Stimulated activated CD4-positive, alpha-beta T cell treated with anti-CD3 and anti-CD28 coated beads, Interleukin-4, amount 100 ng/mL, for 1 hour (primary cell): Measurements from ENCODE around the gene ADAT3.

Source experiments
- DNase-seq: peaks from one replicate; pipeline ENCODE4 v3.0.0-alpha.2; 2020

Gene ADAT3

DNA sequence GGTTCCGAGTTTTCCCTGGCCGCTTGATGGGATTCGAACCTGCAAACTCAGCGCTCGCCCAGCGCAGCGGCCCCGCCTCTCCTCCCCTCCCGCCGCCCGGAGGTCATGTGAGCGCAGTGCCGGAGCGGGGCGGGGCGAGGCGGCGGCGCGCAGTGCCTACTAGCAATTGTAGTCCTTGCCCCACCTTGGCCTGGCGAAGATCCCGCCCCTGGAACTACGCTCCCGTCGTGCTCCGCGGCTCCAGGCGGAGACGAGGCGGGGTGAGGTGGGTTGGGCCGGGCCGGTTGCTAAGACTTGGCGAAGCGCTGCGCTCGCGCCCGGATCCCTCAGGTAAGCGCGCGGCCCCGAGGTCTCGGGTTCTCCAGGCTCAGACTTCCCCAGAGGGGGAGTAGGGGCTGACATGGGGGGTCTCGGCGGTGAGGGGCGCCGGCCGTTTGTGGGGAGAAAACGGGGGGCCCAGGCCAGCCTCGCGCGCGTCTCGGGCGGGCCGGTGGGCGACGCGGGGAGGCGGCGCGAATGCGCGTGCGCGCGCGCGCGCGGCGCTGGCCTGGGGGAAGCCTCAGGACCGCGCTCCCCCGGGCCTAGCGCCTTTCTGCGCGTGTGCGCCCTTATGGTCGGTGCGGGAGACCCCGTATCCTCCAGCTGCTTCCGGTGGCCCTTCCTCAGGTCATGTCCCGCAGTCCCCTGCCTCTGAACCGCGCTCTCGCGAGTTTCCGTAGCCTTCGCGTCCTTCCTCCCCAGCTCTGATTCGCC is at the start of gene ADAT3, which contains the start of gene SCAMP4:
Gene ADAT3 (plus strand): TSS at position 290 of the 753 bp plus-strand sequence. CDS start 6,649 bp downstream, outside the sequence.
Gene SCAMP4 (plus strand): TSS at position 290 of the 753 bp plus-strand sequence. CDS start 9,621 bp downstream, outside the sequence.
- DNase-seq = peak; percentile 99

DNA sequence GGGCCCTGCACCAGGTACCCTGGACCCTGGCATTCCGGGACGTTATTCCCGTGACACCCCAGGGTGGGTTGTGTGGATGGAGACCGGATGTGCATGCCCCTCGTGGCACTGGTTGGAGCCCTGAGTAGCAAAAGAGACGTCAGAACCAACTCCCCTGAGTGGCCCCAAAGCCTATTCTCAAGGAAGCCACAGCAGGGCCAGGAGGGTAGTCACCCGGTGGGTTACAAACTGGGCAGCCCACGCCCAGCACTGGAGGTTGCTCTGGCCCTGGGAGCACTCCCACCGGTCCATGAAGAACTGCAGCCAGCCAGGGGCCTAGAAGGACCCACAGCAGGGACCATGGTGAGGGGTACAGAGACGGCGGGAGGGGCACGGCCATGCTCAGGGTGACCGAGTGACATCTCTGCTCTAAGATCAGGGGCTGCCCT is 49.4 kb upstream of the ADAT3 start:
- DNase-seq = no peak

DNA sequence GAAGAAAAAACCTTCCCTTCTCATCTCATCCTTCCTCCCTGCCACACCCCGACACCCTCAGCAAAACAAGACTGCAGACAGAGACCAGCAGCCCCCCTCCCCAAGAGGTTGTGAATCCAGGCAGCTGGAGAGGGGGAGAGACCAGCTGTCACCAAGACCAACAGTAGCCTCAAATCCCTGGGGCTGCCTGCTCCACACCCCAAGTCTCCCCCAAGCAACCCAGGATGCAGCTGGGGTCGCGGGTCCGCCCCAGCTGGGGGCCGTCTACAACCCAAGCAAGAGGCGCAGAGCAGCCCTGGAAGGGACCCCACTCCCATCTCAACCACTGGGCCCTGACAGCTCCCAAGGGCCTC is 48.9 kb upstream of the ADAT3 start:
- DNase-seq = no peak

DNA sequence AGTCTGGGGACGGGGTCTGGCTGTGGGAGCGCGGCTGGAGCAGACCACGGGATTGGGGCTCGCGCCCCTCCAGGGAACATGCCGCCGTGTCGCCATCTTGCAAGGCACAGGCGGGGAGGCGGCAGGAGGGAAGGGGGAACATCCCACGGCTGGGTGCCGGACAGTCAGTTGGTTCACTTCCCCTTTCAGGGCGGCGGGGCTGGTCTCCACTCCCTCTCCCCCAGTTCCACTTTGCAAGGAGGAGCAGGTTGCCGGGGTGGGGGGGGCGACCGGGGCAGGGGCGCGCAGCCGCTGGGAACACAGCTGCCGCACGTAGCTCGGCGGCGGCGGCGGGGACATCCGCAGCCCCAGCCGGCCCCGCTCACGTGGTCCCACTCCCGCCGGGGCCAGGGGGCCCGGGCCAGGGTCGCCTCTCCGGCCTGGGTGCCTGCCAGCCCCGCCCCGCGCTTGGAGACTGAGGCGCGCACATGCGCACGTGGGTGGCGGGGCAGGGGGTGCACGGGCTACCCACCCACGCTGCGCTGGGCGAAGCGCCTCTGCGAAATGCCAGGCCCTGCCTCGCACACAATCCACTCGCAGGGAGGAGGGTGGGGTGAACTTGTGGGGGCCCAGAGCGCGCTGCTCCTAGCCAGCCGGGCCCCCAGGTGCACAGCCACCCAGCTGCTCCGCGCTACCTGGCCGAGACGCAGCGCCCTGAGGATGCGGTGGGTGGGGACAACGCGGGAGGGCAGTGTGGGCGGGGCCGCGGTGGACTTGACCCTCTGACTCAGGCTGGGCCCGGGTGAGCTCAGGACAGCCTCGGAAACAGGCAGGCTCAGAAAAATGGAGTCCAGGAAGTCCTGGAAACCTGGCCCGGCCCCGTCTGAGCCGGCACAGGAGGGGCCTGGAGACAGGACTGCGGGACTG is 48.2 kb upstream of the ADAT3 start:
- peak; percentile 61 for DNase-seq

DNA sequence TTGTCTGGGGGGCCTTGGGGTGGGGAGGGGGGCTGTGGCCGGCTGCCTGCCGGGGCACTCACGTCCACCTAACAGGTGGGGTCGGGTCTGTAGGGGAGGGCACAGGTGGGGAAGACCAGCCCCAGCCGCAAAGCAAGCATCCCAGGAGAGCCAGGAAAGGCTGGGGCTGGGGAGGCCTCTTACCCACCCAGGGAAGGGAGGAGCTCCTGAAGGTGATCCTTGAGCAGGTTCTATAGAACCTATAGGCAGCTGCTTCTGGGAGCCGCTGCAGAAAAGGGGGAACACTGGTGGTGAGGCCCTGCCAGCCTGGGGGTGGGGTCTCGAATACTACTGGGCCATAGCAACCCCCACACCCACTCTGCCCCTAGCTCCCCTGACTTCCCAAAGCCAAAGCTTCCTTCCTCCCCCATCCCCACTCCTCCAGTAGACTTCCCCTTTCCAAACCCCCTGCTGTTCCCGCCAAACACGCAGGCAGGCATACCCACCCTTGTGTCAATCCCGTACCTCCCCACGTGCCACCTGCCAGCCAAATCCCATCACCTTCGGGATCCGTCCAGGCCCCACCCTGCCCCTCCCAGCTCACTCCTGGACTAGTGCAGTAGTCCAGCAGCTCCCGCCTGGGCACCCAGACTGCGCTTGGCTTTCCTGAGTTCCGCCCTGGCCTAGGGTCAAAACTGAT is 47.4 kb upstream of the ADAT3 start:
- no peak for DNase-seq

DNA sequence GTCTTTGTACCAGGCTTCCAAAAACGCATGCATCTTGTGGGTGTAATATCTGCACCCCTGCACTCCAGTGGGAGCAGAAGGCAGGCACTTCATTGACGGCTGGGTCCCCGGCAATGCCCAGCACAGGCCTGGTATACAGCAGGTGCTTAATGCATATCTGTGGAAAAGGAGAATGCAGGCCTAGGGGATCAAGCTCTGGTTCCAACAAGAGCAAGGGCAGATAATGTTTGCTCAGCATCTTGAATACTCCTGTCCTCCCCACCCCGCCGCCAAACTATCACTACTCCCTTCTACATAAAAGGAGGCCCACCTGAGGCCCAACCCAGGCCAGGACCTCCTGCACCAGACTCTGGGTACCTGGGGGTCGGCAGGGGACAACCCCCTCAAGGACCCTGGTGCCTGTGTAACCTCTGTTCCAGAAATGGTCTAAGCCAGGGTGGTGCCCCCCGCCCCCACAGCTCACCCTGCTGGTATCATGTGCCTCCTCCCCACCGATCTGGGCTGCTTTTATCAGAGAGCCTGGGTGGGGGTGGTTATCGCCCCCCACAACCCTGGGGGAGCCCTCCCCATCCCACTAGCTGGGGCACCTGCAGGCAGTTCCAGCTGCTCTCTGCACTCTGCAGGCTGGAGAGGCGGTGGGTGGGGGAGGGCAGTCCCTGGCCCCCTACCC is 46.7 kb upstream of the ADAT3 start:
- DNase-seq = no peak

DNA sequence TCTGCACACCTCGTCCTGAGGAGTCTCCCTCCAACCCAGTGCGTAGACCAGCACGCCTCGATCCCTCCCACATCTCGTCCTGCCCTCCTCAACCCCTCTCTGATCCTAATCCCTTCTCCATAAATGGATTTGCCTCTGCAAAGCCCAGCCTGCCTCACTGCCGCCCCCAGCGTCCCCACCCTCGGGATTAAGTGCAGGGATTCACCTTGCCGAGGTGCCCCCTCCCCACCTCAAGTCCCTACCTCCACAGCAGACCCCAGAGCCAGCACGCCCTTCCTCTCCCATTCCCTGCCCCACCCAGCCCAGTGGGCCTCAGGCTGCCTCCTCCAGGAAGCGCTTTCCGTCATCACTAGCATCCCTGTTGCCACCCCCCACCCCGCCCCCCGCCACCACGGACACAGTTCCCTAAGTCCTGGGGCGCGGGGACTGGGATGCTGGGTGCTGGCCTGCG is 45.8 kb upstream of the ADAT3 start:
- DNase-seq = no peak

DNA sequence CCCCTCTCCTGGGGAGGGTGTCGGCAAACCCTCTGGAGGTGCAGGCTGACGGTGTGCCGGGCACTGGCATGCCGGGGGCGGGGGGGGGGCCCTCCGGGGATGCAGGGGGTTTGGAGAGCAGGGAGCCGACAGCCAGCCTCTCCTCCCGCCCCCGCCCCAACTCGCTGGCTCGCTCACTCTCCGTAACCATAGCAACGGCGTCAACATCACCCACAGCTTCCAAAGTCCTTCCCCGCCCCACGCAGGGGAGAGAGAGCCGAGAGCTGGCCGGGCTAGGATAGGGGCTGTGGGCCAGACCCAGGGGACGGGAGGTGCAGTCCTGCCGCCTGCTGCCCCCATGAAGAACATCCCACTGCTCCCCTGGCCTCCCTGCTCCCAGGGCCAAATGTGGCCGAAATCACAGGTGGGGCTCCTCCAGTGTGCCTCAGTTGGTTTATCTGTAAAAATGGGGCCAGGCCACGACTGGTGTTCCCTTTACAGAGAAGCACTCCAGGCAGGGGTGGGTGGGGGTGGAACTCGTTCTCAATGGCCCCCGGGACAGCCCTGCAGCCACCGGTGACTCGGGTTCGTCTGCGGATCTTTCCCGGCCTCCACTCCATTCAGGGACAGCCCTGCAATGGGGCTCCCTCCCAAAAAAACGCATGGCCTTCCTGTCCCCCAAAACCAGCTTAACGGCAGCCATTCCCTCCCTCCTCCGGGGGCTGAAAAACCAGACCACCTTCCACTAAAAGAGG is 45.0 kb upstream of the ADAT3 start:
- peak; percentile 50 for DNase-seq

DNA sequence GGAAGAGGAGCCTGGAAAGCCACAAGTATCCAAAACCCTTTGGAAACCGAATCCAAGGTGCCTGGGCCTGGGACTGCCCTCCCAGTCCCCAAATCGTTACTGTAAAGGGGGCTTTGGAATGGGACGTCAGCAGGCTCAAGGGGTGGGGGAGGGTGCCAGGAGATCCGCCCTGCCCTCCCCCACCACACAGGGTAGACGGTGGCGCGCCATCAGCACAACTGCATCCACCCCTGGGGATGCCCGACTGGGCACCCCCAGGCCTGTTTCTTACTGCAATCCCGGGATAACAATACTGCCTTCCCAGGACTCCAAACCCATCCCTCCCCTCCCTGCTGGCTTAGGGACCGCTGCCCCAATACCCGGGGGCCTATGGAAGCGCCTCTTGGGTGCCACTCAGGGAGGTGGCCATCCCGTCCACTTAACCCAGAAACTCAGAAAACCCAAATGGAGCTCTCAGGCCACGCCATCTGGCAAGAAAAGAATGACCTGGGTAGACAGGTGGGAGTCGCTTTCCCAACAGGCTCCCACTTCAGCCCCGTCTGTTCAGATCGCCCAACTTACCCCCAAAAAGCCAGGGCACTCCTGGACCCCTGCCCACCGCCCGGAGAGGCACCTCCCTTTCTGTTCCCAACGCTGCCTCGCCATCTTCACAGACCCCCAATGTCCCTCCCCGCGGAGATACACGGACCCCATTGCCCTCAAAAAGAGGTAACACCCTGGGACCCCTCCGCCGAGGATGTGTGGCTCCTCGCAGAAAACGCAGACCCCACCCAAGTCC is 44.2 kb upstream of the ADAT3 start:
- DNase-seq = no peak

DNA sequence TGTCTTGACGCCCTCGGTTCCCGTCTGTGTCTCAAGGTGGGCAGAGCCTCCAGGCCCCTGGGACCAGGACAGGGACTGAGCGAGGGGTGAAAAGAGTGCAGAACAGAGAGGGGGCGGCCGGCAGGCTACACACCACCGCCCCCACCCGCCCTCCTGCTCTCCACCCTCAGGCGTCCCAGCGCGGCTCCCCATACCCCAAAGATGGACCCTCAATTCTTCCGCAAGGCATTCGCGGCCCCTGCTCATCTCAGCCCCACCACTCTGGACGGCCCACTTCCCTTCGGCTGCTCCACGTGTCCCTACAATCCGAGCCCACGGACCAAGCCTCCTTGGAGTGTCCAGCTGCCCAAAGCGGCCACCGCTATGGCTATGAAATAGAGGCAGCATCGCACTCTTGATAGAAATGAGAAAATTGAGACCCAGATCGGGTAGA is 43.6 kb upstream of the ADAT3 start:
- DNase-seq = no peak

DNA sequence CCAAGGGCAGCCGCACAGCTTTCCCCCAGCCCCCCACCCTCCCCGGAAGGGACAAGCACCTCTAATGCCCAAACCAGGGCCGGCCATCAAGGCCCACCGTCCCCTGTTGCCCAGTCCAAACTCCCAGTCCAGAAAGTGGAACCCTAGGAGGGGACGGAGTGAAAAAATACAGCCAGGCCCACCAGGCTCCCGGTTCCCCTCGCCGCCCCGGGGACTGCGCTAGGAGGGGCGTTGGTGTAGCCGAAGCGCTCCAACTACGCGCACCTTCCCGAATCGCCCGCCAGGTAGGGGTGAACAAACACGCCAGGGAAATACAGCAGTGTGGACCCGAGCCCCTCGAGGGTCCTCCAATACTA is 43.2 kb upstream of the ADAT3 start:
- no peak for DNase-seq

DNA sequence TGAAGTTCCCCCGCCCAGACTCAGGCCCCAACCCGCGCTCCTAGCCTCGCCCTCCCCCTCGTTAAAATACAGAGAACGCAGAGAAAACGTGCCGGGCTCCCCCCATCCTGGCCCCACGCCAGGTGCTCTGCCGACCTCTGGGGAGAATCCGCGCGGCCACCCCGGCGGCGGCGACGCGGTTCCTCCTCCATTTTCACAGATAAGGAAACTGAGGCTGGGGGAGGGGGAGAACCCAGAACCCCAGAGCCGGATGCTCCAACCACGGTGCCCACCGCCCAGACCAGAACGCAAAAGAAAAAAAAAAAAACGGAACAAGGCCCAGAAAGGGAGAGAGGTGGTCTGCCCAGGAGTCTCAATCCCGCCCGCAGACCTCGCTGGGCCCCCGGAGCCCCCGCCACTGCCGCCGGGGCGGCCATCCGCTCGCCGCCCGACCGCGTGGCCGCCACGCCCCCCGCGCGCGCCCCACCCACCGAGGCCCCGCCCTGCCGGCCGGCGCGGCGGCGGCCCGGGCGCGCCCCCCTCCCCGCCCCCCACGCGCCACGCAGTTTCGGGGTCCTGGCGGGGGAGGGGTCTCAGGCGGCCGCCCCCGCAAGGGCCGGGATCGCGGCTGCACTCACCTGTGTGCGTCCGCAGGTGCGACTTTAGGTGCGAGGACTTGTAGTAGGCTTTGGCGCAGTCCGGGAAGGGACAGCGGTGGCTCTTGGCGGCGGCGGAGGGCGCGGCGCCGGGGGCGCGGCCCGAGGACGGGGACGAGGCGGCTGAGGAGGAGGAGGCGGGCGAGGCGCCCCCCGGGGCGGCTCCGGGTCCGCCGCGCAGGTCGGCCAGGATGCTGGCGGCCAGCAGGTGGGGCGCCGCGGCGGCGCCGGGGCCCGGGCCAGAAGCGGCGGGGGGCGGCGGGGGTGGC is 42.5 kb upstream of the ADAT3 start:
- peak; percentile 70 for DNase-seq

DNA sequence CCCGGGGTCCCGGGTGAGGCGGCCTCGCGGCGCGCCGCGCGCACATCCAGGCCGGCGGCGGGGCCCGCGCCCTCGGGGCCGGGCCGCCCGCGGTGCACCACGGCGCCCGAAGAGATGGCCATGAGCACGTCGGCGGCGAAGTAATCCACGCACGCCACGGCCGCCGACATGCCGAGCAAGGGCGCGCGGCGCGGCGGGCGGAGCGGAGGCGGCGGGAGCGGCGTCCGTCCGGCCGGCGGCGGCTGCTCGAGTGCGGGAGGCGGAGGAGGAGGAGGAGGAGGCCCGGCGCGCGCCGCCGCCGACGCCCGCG is 41.9 kb upstream of the ADAT3 start, which contains the start of gene KLF16:
Gene KLF16 (minus strand): TSS at position 252 of the 310 bp plus-strand sequence. CDS start 82 bp downstream, at position 170.
- no peak for DNase-seq

DNA sequence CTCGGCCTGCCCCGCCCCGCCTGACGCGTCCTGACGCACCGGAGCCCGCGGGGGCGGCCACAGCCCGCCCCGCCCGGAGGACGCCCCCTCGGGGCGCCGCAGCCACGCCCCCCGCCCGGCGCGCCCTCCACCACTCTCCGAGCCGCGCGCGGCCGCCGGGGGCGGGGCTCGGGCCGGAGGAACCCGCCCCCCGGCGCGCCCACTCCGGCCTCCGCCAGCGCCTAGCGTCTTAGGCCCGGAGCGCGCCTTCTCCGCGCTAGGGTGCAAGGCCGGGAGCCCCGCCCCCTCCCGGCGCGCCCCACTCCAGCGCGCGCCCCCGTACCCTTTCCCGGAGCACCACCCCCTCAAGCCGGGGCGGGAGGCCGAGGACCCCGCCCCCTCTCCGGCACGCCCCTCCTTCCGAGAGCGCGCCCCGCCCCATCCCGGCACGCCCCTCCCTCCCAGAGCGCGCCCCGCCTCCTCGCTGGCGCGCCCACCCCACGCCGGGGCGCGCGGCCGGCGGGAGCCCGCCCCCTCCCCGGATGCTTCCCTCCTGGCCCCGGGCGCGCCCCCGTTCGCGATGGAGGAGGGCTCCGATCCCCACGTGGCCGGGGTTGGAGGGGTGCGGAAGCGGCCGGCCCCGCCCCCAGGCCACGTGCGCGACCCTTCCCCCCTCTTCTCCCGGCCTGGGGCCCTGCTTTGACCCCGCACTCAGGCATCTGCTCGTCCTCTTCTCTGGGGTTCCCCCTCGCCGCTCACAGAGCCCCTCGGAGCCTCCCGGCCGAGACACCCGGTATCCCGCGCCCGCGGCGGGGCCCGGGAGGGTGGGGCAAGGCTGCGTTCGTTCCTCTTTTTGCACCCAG is 41.3 kb upstream of the ADAT3 start:
- DNase-seq = peak; percentile 94

DNA sequence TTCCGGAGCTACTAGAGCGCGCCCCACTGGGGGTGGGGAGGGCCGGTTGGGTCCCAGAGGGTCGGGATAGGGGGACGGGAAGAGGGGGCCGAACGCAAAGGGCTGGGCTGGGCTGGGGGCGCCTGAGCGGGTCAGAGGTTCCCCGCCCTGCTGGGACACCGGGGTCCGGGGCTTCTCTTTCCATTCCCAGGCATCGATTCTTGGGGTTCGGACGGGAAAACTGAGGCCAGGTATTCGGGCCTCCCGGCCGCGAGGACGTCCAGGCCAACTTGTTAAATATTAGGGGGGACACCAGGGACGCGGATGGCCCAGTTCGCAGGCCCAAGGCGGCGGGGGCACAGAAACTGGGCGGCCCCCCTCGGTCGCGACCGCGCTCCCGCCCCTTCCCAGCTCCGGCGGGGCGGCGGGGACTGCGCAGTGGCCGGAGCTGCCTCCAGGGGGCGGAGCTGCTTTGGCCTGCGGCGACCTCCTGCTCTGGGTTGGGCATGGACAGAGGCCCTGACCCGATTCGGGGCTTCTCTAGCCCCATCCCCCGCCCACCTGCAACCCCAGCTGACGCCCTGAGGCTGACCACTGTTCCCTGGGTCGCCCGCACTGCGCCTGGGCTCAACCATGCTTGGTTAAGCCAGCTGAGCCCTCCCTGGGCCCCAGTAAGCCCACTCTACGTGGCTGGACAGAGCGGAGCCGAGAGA is 40.6 kb upstream of the ADAT3 start:
- peak; percentile 67 for DNase-seq

DNA sequence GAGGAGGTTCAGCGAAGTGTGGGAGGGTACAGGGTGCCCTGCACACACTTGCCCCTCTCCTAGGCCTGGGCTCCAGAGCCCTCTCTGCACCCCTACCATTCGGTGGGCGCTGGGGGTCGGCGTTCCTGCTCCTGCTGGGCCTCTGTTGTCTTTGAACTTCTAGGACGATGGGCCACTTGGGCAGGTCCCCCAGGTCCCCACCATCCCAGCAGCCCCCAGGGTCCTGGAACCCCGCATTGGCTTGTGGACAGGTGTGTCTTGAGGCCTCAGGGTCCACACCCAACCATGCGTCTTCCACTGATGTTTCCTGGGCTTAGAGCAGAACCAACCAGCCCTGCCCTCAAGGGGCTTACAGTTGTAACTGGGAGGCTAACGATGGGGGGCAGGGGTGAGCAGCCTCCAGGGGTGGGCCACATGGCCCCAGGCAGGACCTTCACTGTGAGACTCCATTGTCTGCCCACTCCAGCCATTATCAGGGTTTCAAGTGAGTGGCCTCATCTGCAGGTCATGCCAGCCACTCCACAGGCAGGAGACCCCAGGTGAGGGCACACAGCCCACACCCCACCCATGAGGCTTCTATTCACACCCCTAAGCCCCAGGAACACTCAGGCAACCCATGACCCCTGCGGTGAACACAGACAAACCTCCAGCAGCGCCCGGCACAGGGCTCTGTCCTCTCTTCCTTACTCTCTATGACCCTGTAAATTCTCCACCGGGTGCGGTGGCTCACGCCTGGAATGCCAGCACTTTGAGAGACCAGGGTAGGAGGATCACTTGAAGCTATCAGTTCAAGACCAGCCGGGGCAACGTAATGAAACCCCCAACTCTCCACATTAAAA is 39.8 kb upstream of the ADAT3 start:
- no peak for DNase-seq

DNA sequence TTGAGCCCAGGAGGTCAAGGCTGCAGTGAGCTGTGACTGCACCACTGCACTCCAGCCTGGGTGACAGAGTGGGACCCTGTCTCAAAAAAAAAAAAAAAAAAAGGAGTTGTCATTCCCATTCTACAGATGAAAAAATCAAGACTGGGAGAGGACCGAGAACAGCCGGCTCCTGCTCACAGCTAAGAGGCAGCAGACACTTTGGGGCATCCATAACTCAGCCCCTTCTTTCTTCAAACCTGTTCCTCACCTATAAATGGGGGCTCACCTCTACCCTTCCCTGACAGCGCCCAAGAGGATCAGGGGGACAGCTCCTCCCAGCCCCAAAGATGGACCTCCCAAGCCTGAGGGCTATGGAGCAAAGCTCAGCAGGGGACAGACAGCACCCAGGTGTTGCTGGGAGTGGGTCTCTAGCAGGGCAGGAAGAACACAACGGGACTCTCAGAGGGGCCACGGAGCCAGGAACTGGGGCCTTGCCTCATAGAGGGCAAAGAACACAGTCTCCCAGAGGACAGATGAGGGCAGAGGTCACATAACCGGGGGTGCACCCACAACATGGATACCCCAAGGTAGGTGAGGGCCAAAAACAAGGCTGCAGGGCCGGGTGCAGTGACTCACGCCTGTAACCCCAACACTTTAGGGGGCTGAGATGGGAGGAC is 38.4 kb upstream of the ADAT3 start:
- no peak for DNase-seq
